A549 (cell line): ENCODE measurements around the gene SLIT3.

ENCODE experiments used
- CBX2 ChIP-seq: fragments of 200-600 bp; sonication (generic); IDR thresholded peaks from 2 replicates; pipeline ENCODE4 v1.6.1; 2016; ENCODE audit warnings: low read depth, mild to moderate bottlenecking, borderline replicate concordance
- CHD2 ChIP-seq: fragments of 150-350 bp; IDR thresholded peaks from 2 replicates; pipeline ENCODE4 v1.6.1; 2014; ENCODE audit warnings: low read length; ENCODE audit not compliant: partially characterized antibody
- CTCF ChIP-seq: fragments of >200 bp; sonication (Bioruptor Twin); formaldehyde crosslinking; IDR thresholded peaks from 3 replicates; pipeline ENCODE4 v1.5.1; 2016
- JUN ChIP-seq, 2 experiments: fragments of >200 bp; sonication (Bioruptor Twin); formaldehyde crosslinking; IDR thresholded peaks; 2 replicates in 1 of 2; 3 replicates in 1 of 2; pipeline ENCODE4 v1.6.1; 2016 to 2017
- RAD21 ChIP-seq, 2 experiments: fragments of >200 bp in 1 of 2; sonication (Bioruptor Twin) in 1 of 2; formaldehyde crosslinking in 1 of 2; IDR thresholded peaks in 1 of 2; conservative IDR thresholded peaks in 1 of 2; 2 replicates in 1 of 2; 3 replicates in 1 of 2; pipeline ENCODE4 v1.6.1; 2012 to 2018; ENCODE audit warnings: inconsistent platforms in 1 of 2
- SREBF2 ChIP-seq: fragments of 450-650 bp; IDR thresholded peaks from 2 replicates; pipeline ENCODE4 v1.6.1; 2014; ENCODE audit warnings: mild to moderate bottlenecking, moderate library complexity

GRCh38 chr5:168961681-168962080, 339.3 kb downstream of the SLIT3 start:
- TF ChIP-seq JUN (IDR thresholded peaks at IDR 0.05) (no peak), CHD2 (no peak), CBX2 (no peak), CTCF (no peak), RAD21 (conservative IDR thresholded peaks at IDR 0.05 in 1 of 2, IDR thresholded peaks at IDR 0.05 in 1 of 2) (no peak), SREBF2 (no peak)
